DND-41 (cell line): Measurements from ENCODE around the gene COA3.

Source experiments
- ATAC-seq: fragments of 200-7000 bp; cut with Tn5 transposase; 3 replicates; pipeline ENCODE4 v1.9.1; 2021; ENCODE audit warnings: low read depth; ENCODE audit not compliant: insufficient read depth
- DNase-seq: peaks from one replicate; pipeline ENCODE4 v3.0.0-alpha.2; 2020
- H2AFZ ChIP-seq: 2 replicates; pipeline ENCODE4 v1.6.0; 2012; ENCODE audit warnings: low read depth, low read length
- H3K27ac ChIP-seq: 2 replicates; pipeline ENCODE4 v1.5.1; 2012; ENCODE audit warnings: low read length, inconsistent platforms
- H3K27me3 ChIP-seq: fragments of 200-600 bp; sonication (generic); 2 replicates; pipeline ENCODE4 v1.6.0; 2012; ENCODE audit warnings: low read length, mild to moderate bottlenecking, inconsistent platforms; ENCODE audit not compliant: insufficient read depth, poor library complexity
- H3K36me3 ChIP-seq: 2 replicates; pipeline ENCODE4 v1.5.1; 2012; ENCODE audit warnings: low read length, inconsistent platforms; ENCODE audit not compliant: insufficient read depth
- H3K4me1 ChIP-seq: 2 replicates; pipeline ENCODE4 v1.5.1; 2012; ENCODE audit warnings: mild to moderate bottlenecking, low read length; ENCODE audit not compliant: insufficient read depth
- H3K4me2 ChIP-seq: 2 replicates; pipeline ENCODE4 v1.6.0; 2012; ENCODE audit warnings: mild to moderate bottlenecking, moderate library complexity, low read length, inconsistent platforms; ENCODE audit not compliant: insufficient read depth
- H3K4me3 ChIP-seq, 2 experiments: fragments of 200-600 bp in 1 of 2; shearing (Covaris generic) in 1 of 2; 2 replicates each; pipeline ENCODE4 v1.5.1; 2012 to 2016; ENCODE audit warnings: inconsistent platforms in 2 of 2, low read length in 2 of 2, mild to moderate bottlenecking in 2 of 2, low read depth in 1 of 2, moderate library complexity in 1 of 2
- H3K79me2 ChIP-seq: 2 replicates; pipeline ENCODE4 v1.6.0; 2012; ENCODE audit warnings: low read length, inconsistent platforms; ENCODE audit not compliant: insufficient read depth
- H3K9ac ChIP-seq: 2 replicates; pipeline ENCODE4 v1.6.0; 2012; ENCODE audit warnings: low read depth, mild to moderate bottlenecking, inconsistent platforms, low read length, moderate library complexity
- H3K9me3 ChIP-seq: 2 replicates; pipeline ENCODE4 v1.5.1; 2012; ENCODE audit warnings: low read length, moderate library complexity, mild to moderate bottlenecking, inconsistent platforms; ENCODE audit not compliant: insufficient read depth, severe bottlenecking
- H4K20me1 ChIP-seq: 2 replicates; pipeline ENCODE4 v1.6.0; 2012; ENCODE audit warnings: low read length; ENCODE audit not compliant: insufficient read depth
- CTCF ChIP-seq: IDR thresholded peaks from 2 replicates; pipeline ENCODE4 v1.5.1; 2012; ENCODE audit warnings: borderline replicate concordance, low read length, moderate library complexity, mild to moderate bottlenecking; ENCODE audit not compliant: poor library complexity, severe bottlenecking; ENCODE audit errors: extremely low read depth
- EZH2 ChIP-seq: IDR thresholded peaks from 3 replicates; pipeline ENCODE4 v1.6.1; 2012; ENCODE audit warnings: borderline replicate concordance, low read depth, mild to moderate bottlenecking, moderate library complexity, low read length, inconsistent platforms; ENCODE audit not compliant: severe bottlenecking

COA3 gene

GRCh38 chr17:42797067-42798007, 1.2 kb downstream of the COA3 start:
- H3K36me3 ChIP-seq, result peaks cover 14% of the 10 kb centered on the region
- H3K27ac ChIP-seq, result peak overlapping the region; percentile 75; the same call in 1 of the 2 replicates
- no peaks in the 10 kb centered on the region for H3K27me3 ChIP-seq
- H3K4me3 ChIP-seq, result peak overlapping the region; percentile 82 to 98; a peak in 3 of 4 replicates
- H4K20me1 ChIP-seq, result no peaks in the 10 kb centered on the region
- H3K9me3 ChIP-seq, result no peaks in the 10 kb centered on the region
- ATAC-seq, result no peak
- peak overlapping the region; percentile 78 for H3K9ac ChIP-seq
- no peak for TF ChIP-seq CTCF
- TF ChIP-seq EZH2, result no peak
- DNase-seq, result no peak
- no peak overlapping the region for H2AFZ ChIP-seq
- H3K4me1 ChIP-seq, result peaks cover 27% of the 10 kb centered on the region
- H3K4me2 ChIP-seq, result peak overlapping the region; percentile 91
- peaks cover 19% of the 10 kb centered on the region for H3K79me2 ChIP-seq

- DNase-seq (no peak), ATAC-seq (no peak)
- Histone ChIP-seq H3K27me3 (no peaks in the 10 kb centered on the region), H4K20me1 (no peaks in the 10 kb centered on the region), H3K4me1 (peaks cover 27% of the 10 kb centered on the region), H3K4me2 (no peak overlapping the region), H3K9me3 (no peaks in the 10 kb centered on the region), H3K79me2 (peaks cover 19% of the 10 kb centered on the region), H3K36me3 (peaks cover 14% of the 10 kb centered on the region), H3K9ac (no peak overlapping the region), H3K4me3 (no peak overlapping the region), H3K27ac (no peak overlapping the region), H2AFZ (no peak overlapping the region)
- no peak for TF ChIP-seq CTCF
- TF ChIP-seq EZH2, result no peak
Observed at GRCh38 chr17:42796066-42796758, 2.3 kb downstream of the COA3 start.

GRCh38 chr17:42795465-42795864, 3.0 kb downstream of the COA3 start:
- no peak for TF ChIP-seq CTCF
- TF ChIP-seq EZH2, result no peak
- no peak for DNase-seq

More at GRCh38 chr17:42795465-42795864, 3.0 kb downstream of the COA3 start:
- Histone ChIP-seq H3K79me2 (peaks cover 19% of the 10 kb centered on the region), H3K4me2 (no peak overlapping the region), H3K4me3 (no peak overlapping the region), H3K9me3 (no peaks in the 10 kb centered on the region), H3K27me3 (no peaks in the 10 kb centered on the region), H4K20me1 (no peaks in the 10 kb centered on the region), H3K9ac (no peak overlapping the region), H3K4me1 (peaks cover 27% of the 10 kb centered on the region), H2AFZ (no peak overlapping the region), H3K27ac (no peak overlapping the region), H3K36me3 (peaks cover 14% of the 10 kb centered on the region)
- ATAC-seq, result no peak
